D721Med (cell line): ENCODE results near the gene TNXB.

Experiments
- DNase-seq: peaks from one replicate; pipeline ENCODE4 v3.0.0; 2011; ENCODE audit warnings: low spot score; ENCODE audit not compliant: insufficient read length
- FAIRE-seq: peaks from 2 replicates; lab custom pipeline; 2011; peaks lifted over from hg19 to GRCh38; lab: Jason Lieb, UNC
- CTCF ChIP-seq: IDR thresholded peaks from 2 replicates; pipeline ENCODE4 v1.5.1; 2012; ENCODE audit warnings: mild to moderate bottlenecking, control low read depth; ENCODE audit not compliant: insufficient read depth; ENCODE audit errors: missing control alignments

TNXB gene

GRCh38 chr6:32151863-32152768 is 43.0 kb upstream of the TNXB start, which contains the start of gene PRRT1:
Gene PRRT1, minus strand, starts transcription at chr6:32151939. Its CDS starts 112 bp downstream, at chr6:32151827.
- FAIRE-seq: no peak
- no peak for DNase-seq
- no peak for TF ChIP-seq CTCF

- FAIRE-seq (no peak), DNase-seq (no peak)
- no peak for TF ChIP-seq CTCF
Measured at GRCh38 chr6:32151181-32151862, 42.2 kb upstream of the TNXB start.

- no peak for TF ChIP-seq CTCF
- FAIRE-seq (no peak), DNase-seq (no peak)
Measured at GRCh38 chr6:32149932-32150870, 41.1 kb upstream of the TNXB start.

GRCh38 chr6:32149092-32149755 is 40.1 kb upstream of the TNXB start:
- DNase-seq (no peak), FAIRE-seq (no peak)
- TF ChIP-seq CTCF: no peak

- no peak for FAIRE-seq
Measured at GRCh38 chr6:32148289-32149091, 39.4 kb upstream of the TNXB start.

More at GRCh38 chr6:32148289-32149091, 39.4 kb upstream of the TNXB start:
- no peak for TF ChIP-seq CTCF
- no peak for DNase-seq
